Measurements from ENCODE around the gene HOOK2. TPM values are rescaled to one million over a fixed set of nuclear protein-coding genes. Genes with fewer than 3 reads are reported as not detected.

HOOK2 gene
- total and polyA plus RNA-seq, 9 of the 15 experiments (the other 6 are each of a cell fraction or from before 2014, with no cell fraction given), result 1.3 to 17.2 (median 9.9) TPM

DNA sequence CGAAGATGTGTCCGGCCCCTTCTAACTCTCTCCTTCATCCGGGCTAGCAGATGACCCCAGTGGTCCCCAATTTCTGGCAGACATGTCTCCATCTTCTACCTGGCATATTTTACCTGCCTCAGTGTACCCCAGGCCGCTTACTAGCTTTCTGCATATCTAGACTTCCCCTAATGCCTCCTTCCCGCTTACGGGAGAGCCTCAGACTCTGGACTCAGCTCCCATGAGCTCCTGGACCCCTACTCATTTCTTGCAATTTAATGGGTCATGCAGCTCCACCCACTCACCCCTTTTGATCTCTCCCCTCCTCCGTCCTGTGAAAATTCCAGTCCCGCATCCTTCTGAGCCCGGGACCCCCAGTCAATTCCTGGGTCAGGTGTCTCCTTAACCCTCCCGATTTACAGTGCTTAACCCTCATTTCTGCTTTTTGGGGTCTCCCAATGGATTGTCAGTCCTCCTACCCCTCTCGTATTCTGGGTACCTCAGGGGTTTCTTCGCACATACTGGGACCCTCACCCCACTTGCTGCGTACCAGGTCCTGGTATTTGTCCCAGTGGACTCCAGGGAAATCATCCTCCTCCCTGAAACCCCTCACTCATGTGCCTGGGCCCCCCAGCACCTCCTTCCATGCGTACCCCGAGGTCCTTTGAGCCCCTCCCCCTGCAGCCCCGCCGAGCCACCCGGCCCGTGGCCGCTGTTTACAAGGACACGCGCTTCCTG lies 15.4 kb upstream of the HOOK2 start (continued):
- TF ChIP-seq, protein P1, sequence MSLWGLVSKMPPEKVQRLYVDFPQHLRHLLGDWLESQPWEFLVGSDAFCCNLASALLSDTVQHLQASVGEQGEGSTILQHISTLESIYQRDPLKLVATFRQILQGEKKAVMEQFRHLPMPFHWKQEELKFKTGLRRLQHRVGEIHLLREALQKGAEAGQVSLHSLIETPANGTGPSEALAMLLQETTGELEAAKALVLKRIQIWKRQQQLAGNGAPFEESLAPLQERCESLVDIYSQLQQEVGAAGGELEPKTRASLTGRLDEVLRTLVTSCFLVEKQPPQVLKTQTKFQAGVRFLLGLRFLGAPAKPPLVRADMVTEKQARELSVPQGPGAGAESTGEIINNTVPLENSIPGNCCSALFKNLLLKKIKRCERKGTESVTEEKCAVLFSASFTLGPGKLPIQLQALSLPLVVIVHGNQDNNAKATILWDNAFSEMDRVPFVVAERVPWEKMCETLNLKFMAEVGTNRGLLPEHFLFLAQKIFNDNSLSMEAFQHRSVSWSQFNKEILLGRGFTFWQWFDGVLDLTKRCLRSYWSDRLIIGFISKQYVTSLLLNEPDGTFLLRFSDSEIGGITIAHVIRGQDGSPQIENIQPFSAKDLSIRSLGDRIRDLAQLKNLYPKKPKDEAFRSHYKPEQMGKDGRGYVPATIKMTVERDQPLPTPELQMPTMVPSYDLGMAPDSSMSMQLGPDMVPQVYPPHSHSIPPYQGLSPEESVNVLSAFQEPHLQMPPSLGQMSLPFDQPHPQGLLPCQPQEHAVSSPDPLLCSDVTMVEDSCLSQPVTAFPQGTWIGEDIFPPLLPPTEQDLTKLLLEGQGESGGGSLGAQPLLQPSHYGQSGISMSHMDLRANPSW (CRISPR knock-in tag; IDR thresholded peaks at IDR 0.05), result 0 out of 2 replicates have a peak, but pooled peaks have one; percentile 49
- TF ChIP-seq FOXJ2 (tag; IDR thresholded peaks at IDR 0.05) (peak; percentile 80), ZNF121 (CRISPR knock-in tag; conservative IDR thresholded peaks at IDR 0.05) (no peak), ZNF316 (IDR thresholded peaks at IDR 0.05) (no peak), ZC3H4 (CRISPR knock-in tag; IDR thresholded peaks at IDR 0.05; ENCODE audit: borderline replicate concordance) (no peak), HNRNPLL (IDR thresholded peaks at IDR 0.05; ENCODE audit: low read depth, low read length, poor library complexity, severe bottlenecking) (no peak), TEAD4 (IDR thresholded peaks at IDR 0.05; ENCODE audit: low read length) (no peak), TEAD4 (CRISPR knock-in tag; IDR thresholded peaks at IDR 0.05; ENCODE audit: borderline replicate concordance) (0 out of 2 replicates have a peak, but pooled peaks have one; percentile 20), MXI1 (IDR thresholded peaks at IDR 0.05; ENCODE audit: low read depth, low read length) (no peak), SMARCE1 (IDR thresholded peaks at IDR 0.05) (peak; percentile 14; the same call in 1 of the 2 replicates), FOXK2 (conservative IDR thresholded peaks at IDR 0.05 in 1 of 2, IDR thresholded peaks at IDR 0.05 in 1 of 2; ENCODE audit: low read depth in 2 of 2) (peak; percentile 99 to 100), SMARCA5 (IDR thresholded peaks at IDR 0.05) (0 out of 2 replicates have a peak, but pooled peaks have one; percentile 28), DNMT1 (IDR thresholded peaks at IDR 0.05) (peak; percentile 64; the same call in 1 of the 2 replicates), ZNF76 (CRISPR knock-in tag; IDR thresholded peaks at IDR 0.05; ENCODE audit: borderline replicate concordance) (no peak)
- TF ChIP-seq, protein P2, sequence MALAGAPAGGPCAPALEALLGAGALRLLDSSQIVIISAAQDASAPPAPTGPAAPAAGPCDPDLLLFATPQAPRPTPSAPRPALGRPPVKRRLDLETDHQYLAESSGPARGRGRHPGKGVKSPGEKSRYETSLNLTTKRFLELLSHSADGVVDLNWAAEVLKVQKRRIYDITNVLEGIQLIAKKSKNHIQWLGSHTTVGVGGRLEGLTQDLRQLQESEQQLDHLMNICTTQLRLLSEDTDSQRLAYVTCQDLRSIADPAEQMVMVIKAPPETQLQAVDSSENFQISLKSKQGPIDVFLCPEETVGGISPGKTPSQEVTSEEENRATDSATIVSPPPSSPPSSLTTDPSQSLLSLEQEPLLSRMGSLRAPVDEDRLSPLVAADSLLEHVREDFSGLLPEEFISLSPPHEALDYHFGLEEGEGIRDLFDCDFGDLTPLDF (CRISPR knock-in tag; IDR thresholded peaks at IDR 0.05), result no peak
- TF ChIP-seq, protein P3, sequence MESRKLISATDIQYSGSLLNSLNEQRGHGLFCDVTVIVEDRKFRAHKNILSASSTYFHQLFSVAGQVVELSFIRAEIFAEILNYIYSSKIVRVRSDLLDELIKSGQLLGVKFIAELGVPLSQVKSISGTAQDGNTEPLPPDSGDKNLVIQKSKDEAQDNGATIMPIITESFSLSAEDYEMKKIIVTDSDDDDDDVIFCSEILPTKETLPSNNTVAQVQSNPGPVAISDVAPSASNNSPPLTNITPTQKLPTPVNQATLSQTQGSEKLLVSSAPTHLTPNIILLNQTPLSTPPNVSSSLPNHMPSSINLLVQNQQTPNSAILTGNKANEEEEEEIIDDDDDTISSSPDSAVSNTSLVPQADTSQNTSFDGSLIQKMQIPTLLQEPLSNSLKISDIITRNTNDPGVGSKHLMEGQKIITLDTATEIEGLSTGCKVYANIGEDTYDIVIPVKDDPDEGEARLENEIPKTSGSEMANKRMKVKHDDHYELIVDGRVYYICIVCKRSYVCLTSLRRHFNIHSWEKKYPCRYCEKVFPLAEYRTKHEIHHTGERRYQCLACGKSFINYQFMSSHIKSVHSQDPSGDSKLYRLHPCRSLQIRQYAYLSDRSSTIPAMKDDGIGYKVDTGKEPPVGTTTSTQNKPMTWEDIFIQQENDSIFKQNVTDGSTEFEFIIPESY (CRISPR knock-in tag; IDR thresholded peaks at IDR 0.05), result no peak
